Stimulated activated CD4-positive, alpha-beta T cell treated with anti-CD3 and anti-CD28 coated beads, Interleukin-2, amount 100 ng/mL, for 48 hours (primary cell): ENCODE measurements around the gene SLC25A46.
"Not testable (repeated sequence)": the region's sequence is repeated elsewhere in the genome, so short reads cannot be mapped to it uniquely, and the experiment has no call there.

Experiments
- DNase-seq, 2 donors: peaks; one replicate each; pipeline ENCODE4 v3.0.0-alpha.2; 2020

SLC25A46 gene

GRCh38 chr5:110757118-110757729 is 18.4 kb downstream of the SLC25A46 start:
- DNase-seq: peak; percentile 16 to 24

DNA sequence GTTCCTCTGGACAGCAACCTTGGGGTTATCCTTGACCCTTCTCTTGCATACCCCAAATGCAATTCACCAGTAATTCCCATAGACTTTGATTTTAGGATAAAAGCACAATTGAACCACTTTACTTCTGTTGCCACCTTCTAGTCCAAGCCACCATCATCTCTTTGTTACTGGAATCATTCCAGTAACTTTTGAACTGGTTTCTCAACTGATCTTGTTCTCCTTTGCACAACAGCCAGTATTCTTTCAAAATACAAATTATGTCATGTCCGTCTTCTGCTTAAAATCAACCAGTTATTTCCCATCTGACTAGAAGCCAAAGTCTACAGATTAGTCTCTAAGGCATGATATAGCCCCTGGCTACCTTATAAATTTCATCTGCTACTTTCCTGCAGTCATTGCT is 21.4 kb downstream of the SLC25A46 start:
- no peak for DNase-seq

- DNase-seq: no peak
Observed at GRCh38 chr5:110768138-110768860, 29.5 kb downstream of the SLC25A46 start.

- no peak for DNase-seq
Observed at GRCh38 chr5:110769000-110769681, 30.3 kb downstream of the SLC25A46 start.

- DNase-seq: no peak
Observed at GRCh38 chr5:110770286-110770685, 31.5 kb downstream of the SLC25A46 start.

DNA sequence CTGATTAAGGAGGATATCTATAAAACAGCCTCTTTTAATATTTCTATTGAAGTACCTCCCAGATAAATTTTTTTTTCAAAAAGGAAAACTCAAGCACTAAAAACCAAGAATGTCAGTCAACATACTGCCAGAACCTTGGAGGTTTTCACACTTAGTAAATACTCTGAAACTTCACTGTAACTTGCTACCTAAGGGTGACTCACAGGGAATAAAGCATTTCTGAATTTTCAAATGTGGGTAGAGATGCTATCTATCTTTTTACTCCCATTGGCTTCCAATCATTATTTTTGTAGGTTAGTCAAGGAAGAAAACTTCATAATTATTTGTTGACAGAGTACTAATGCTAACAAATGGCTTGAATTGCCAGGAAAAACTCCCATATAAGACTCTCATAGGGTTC is 46.1 kb downstream of the SLC25A46 start:
- no peak for DNase-seq

DNA sequence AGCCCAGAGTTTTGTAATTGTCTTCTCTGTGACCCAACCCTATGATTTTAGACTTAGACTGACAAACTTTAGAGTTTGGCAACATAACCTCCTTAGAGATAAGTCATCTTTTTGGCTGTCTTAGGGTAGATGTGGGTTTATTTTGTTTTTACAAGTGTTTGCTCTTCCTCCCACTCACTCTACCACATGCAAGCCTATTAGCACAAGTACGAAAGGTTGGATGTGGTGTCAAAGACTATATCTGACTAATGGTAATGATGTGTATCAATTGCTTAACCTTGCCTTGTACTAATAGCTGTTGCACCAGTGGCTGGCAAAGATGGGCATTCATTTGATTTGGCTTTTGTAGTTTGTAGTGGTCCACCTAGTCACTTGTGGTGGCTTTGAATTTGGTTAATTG is 46.5 kb downstream of the SLC25A46 start:
- DNase-seq: no peak

DNA sequence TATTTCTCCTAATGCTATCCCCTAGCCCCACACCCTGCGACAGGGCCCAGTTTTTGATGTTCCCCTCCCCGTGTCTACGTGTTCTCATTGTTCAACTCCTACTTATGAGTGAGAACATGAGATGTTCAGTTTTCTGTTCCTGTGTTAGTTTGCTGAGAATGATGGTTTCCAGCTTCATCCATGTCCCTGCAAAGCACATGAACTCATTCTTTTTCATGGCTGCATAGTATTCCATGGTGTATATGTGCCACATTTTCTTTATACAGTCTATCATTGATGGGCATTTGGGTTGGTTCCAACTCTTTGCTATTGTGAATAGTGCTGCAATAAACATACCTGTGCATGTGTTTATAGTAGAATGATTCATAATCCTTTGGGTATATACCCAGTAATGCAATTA is 49.2 kb downstream of the SLC25A46 start:
- DNase-seq: not testable (repeated sequence)

DNA sequence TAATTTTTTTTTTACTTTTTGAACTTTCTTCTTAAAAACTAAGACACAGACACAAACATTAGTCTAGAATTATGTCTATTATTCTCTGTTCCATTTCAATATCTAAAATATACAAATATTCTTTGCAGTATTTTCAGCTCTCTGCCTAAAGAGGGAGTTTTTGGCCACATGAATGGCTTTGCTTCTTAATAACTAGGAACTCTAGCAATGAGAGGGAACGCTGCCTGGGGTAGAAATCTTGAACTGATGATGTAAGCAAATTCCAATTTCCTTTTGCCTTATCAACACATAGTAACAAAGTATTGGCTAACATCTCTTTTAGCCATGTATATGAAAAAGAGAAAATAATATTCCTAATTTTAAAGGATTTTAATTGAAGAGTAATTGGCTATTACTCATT is 51.9 kb downstream of the SLC25A46 start:
- DNase-seq: no peak

GRCh38 chr5:110802998-110803397 is 64.2 kb downstream of the SLC25A46 start:
- no peak for DNase-seq

GRCh38 chr5:110803467-110804326 is 64.9 kb downstream of the SLC25A46 start:
- DNase-seq: no peak

DNA sequence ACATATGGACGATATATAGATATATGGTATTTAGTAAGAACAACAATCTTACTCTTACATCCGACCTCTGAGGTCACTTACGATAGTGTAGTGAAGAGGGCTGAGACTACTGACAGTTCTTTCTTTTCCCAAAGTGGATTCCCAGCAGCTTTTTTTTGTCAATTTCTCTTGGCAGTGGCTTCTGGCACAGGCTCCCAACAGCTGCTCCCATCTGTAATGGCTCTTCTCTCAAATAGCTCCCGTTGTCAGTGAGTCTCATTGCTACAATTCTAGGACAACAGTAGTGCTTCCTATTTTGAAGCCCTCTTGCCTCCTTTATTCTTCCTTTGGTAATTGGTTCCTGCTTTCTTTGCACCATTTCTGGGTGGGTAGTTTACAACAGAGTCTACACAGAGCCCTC is 68.4 kb downstream of the SLC25A46 start:
- no peak for DNase-seq

GRCh38 chr5:110809006-110809405 is 70.2 kb downstream of the SLC25A46 start:
- no peak for DNase-seq
